ENCODE results near the gene SBF2. TPM values are rescaled to one million over a fixed set of nuclear protein-coding genes. Genes with fewer than 3 reads are reported as not detected.
A peak's percentile ranks its signal among the peaks of the same experiment; 100 is the strongest.

SBF2 gene
- total RNA-seq, 1 experiment from 2014 or later, result 31.3 TPM

DNA sequence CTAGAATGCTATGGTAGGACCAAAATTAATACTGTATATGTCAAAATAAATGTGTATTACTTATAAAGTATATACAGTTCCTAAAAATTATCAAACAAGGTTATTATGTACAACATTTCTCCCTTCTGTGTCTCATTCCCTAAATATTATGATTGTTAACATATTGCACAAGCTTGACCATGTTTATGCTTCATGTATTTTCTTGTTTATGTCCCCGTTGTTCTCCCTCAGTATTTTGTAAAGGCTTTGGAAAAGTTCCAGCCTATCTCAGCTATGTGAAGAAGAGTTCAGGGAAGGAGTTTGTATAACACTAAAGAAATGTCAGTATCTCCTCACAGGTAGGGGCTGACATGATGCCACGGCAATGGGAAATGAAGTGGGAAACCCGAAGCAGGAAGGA lies 30.5 kb upstream of the SBF2 start:
- peaks cover 56% of the 10 kb centered on the region for H3K4me1 ChIP-seq (ENCODE audit: insufficient read depth, low read length)
- H3F3A ChIP-seq (ENCODE audit: low read length, unreplicated experiment), result no peaks in the 10 kb centered on the region
- POLR2A ChIA-PET (ENCODE audit: unreplicated experiment), result no interaction called here
- DNase-seq, result no peak
- no TSS peak for BruUV-seq (replicated peaks)
- no peak overlapping the region for H3K27ac ChIP-seq (ENCODE audit: low read length)
- no peak overlapping the region for H3K9ac ChIP-seq (ENCODE audit: low read length)
- H3K79me2 ChIP-seq (ENCODE audit: low read length), result no peaks in the 10 kb centered on the region
- intact Hi-C loops (cut with micrococcal nuclease), result loop anchor here (5.0 kb wide), 3 partner anchors 83 to 1002 kb away; no protein-coding TSS in a partner anchor
- no peaks in the 10 kb centered on the region for H3K36me3 ChIP-seq (ENCODE audit: low read depth, low read length)
- no peak overlapping the region for H3K4me2 ChIP-seq (ENCODE audit: low read length)
- CTCF ChIA-PET, result interaction anchor here (1.2 kb wide), 1 partner anchor 10 kb away, joined by 6 read pairs; no protein-coding TSS in a partner anchor
- H3K27me3 ChIP-seq (ENCODE audit: low read length), result no peaks in the 10 kb centered on the region
- no peak overlapping the region for H2AFZ ChIP-seq (ENCODE audit: low read length)
- no peak for ATAC-seq
- no peak overlapping the region for H3K4me3 ChIP-seq (ENCODE audit: low read length)
- H4K20me1 ChIP-seq (ENCODE audit: low read length), result no peaks in the 10 kb centered on the region
- H3K9me3 ChIP-seq (ENCODE audit: low read length), result no peaks in the 10 kb centered on the region
- no peaks in the 10 kb centered on the region for H3K9me2 ChIP-seq (replicated peaks; ENCODE audit: low read length)
- TF ChIP-seq EZH2phosphoT487 (IDR thresholded peaks at IDR 0.05; ENCODE audit: borderline replicate concordance, low read length), result no peak
- no peak for TF ChIP-seq EZH2 (IDR thresholded peaks at IDR 0.05; ENCODE audit: low read length, unreplicated experiment)
- TF ChIP-seq, protein P1, sequence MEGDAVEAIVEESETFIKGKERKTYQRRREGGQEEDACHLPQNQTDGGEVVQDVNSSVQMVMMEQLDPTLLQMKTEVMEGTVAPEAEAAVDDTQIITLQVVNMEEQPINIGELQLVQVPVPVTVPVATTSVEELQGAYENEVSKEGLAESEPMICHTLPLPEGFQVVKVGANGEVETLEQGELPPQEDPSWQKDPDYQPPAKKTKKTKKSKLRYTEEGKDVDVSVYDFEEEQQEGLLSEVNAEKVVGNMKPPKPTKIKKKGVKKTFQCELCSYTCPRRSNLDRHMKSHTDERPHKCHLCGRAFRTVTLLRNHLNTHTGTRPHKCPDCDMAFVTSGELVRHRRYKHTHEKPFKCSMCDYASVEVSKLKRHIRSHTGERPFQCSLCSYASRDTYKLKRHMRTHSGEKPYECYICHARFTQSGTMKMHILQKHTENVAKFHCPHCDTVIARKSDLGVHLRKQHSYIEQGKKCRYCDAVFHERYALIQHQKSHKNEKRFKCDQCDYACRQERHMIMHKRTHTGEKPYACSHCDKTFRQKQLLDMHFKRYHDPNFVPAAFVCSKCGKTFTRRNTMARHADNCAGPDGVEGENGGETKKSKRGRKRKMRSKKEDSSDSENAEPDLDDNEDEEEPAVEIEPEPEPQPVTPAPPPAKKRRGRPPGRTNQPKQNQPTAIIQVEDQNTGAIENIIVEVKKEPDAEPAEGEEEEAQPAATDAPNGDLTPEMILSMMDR (conservative IDR thresholded peaks at IDR 0.05; ENCODE audit: low read depth, low read length), result no peak

DNA sequence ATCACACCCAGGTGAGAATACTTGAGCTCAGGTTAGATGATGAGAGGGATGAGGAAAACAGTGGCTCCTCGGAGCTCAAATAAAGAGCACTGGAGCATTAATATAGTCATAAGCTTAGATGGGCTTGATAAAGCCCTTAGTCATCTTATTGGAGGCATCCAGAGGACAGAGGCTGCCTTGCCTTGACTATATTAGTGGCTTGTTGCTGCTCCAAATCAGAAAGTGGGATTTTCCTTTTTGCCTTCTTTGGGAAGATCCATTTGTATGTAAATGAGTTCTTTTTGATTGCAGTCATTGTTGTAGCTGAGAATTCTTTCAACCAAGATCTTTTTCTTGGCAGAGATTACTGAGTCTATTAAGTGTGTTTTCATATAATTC lies 29.8 kb upstream of the SBF2 start:
- ChIA-PET POLR2A (ENCODE audit: unreplicated experiment) (no interaction called here), CTCF (interaction anchor here (0.5 to 1.2 kb wide), 5 partner anchors 9 to 564 kb away, joined by 3 to 6 read pairs (median 3); no protein-coding TSS in a partner anchor)
- H3K9ac ChIP-seq (ENCODE audit: low read length), result no peak overlapping the region
- DNase-seq, result peak; percentile 56
- H3K4me2 ChIP-seq (ENCODE audit: low read length), result peak overlapping the region; percentile 17
- no peaks in the 10 kb centered on the region for H3K27me3 ChIP-seq (ENCODE audit: low read length)
- no peak overlapping the region for H2AFZ ChIP-seq (ENCODE audit: low read length)
- no TSS peak for BruUV-seq (replicated peaks)
- H3K9me2 ChIP-seq (replicated peaks; ENCODE audit: low read length), result no peaks in the 10 kb centered on the region
- TF ChIP-seq, protein P1 (conservative IDR thresholded peaks at IDR 0.05; ENCODE audit: low read depth, low read length), result no peak
- no peak for TF ChIP-seq EZH2phosphoT487 (IDR thresholded peaks at IDR 0.05; ENCODE audit: borderline replicate concordance, low read length)
- TF ChIP-seq EZH2 (IDR thresholded peaks at IDR 0.05; ENCODE audit: low read length, unreplicated experiment), result no peak
- no peaks in the 10 kb centered on the region for H3K79me2 ChIP-seq (ENCODE audit: low read length)
- no peaks in the 10 kb centered on the region for H3F3A ChIP-seq (ENCODE audit: low read length, unreplicated experiment)
- no peaks in the 10 kb centered on the region for H3K36me3 ChIP-seq (ENCODE audit: low read depth, low read length)
- no peak overlapping the region for H3K4me3 ChIP-seq (ENCODE audit: low read length)
- no peaks in the 10 kb centered on the region for H3K9me3 ChIP-seq (ENCODE audit: low read length)
- peak; percentile 30 for ATAC-seq
- H3K27ac ChIP-seq (ENCODE audit: low read length), result peak overlapping the region; percentile 29
- no peaks in the 10 kb centered on the region for H4K20me1 ChIP-seq (ENCODE audit: low read length)
- peaks cover 50% of the 10 kb centered on the region for H3K4me1 ChIP-seq (ENCODE audit: insufficient read depth, low read length)
- intact Hi-C loops (cut with micrococcal nuclease), result loop anchor here (1.0 to 5.0 kb wide), 7 partner anchors 15 to 1001 kb away; no protein-coding TSS in a partner anchor
